Measurements from ENCODE around the gene RUNX3. TPM values are rescaled to one million over a fixed set of nuclear protein-coding genes. Genes with fewer than 3 reads are reported as not detected.

Gene RUNX3
- total and polyA plus RNA-seq, 2 donors (not counting 1 experiment from before 2014, with no cell fraction given): 86.0 to 127 TPM

GRCh38 chr1:24963099-24963872 lies 33.2 kb upstream of the RUNX3 start:
- H3K9me3 Mint-ChIP-seq (ENCODE audit: insufficient read depth): no peaks in the 10 kb centered on the region
- CTCF ChIA-PET: interaction anchor here (0.8 to 11.0 kb wide), 14 partner anchors 11 to 136 kb away, joined by 3 to 131 read pairs (median 5); partner anchors contain the start of gene RUNX3
- Histone ChIP-seq H3K27ac (ENCODE audit: low read length in 2 of 2) (peak overlapping the region in 1 of 2 donors; percentile 16), H3K27me3 (replicated peaks in 1 of 4; ENCODE audit: control extremely low read depth in 1 of 4, control insufficient read depth in 3 of 4, insufficient read depth in 4 of 4, low read length in 3 of 4) (no peaks in the 10 kb centered on the region), H3K9ac (ENCODE audit: low read length) (peak overlapping the region; percentile 30), H3K9me3 (ENCODE audit: control extremely low read depth in 1 of 3, control insufficient read depth in 2 of 3, insufficient read depth in 1 of 3, low read length in 2 of 3) (peaks cover 0 to 7% (median 0%) of the 10 kb centered on the region in 3 donors), H3K4me2 (replicated peaks; ENCODE audit: low read depth, low read length, poor library complexity, severe bottlenecking) (peak overlapping the region; percentile 65), H3K79me2 (ENCODE audit: control insufficient read depth, insufficient read depth, low read length) (peaks cover 30% of the 10 kb centered on the region), H4K20me1 (ENCODE audit: control insufficient read depth, insufficient read depth, low read length, poor library complexity, severe bottlenecking) (no peaks in the 10 kb centered on the region), H2AFZ (ENCODE audit: insufficient read depth, low read depth, low read length, poor library complexity, severe bottlenecking) (peak overlapping the region; percentile 8), H3K4me3 (ENCODE audit: control extremely low read depth in 1 of 5, extremely low read depth in 1 of 5, insufficient read depth in 1 of 5, low read depth in 2 of 5, low read length in 4 of 5) (peak overlapping the region in 3 of 5 experiments; percentile 3 to 10 (median 6)), H3K4me1 (ENCODE audit: control insufficient read depth in 2 of 2, insufficient read depth in 2 of 2, low read length in 2 of 2) (peaks cover 21 to 55% of the 10 kb centered on the region in 2 donors), H3K36me3 (replicated peaks in 1 of 2; ENCODE audit: control extremely low read depth in 1 of 2, control insufficient read depth in 1 of 2, extremely low read depth in 1 of 2, insufficient read depth in 2 of 2, low read length in 1 of 2) (no peaks in the 10 kb centered on the region)
- intact Hi-C loops (cut with micrococcal nuclease): no loop called here
- peak; percentile 54 for DNase-seq
- ATAC-seq (ENCODE audit: low read depth): no peak
- H3K4me3 Mint-ChIP-seq: peak overlapping the region; percentile 79
- WGBS (ENCODE audit: insufficient coverage): 75% methylated on average over 9 of the region's 9 CpGs
- H3K27me3 Mint-ChIP-seq: no peaks in the 10 kb centered on the region
- peak overlapping the region; percentile 71 for H3K27ac Mint-ChIP-seq
- TF ChIP-seq EZH2 (IDR thresholded peaks at IDR 0.05; ENCODE audit: borderline replicate concordance, insufficient read depth, low read depth, low read length, poor library complexity, severe bottlenecking) (no peak), CTCF (IDR thresholded peaks at IDR 0.05) (no peak)
- H3K4me1 Mint-ChIP-seq: peaks cover 57% of the 10 kb centered on the region
- POLR2A ChIA-PET: interaction anchor here (1.5 to 4.0 kb wide), 4 partner anchors 10 to 71 kb away, joined by 5 to 22 read pairs (median 11); partner anchors contain the start of gene RUNX3
